ENCODE results near the gene CIROP. TPM values are rescaled to one million over a fixed set of nuclear protein-coding genes. Genes with fewer than 3 reads are reported as not detected.
A peak's percentile ranks its signal among the peaks of the same experiment; 100 is the strongest.

Gene CIROP
- total RNA-seq, 2 experiments from 2014 or later, result not detected

DNA sequence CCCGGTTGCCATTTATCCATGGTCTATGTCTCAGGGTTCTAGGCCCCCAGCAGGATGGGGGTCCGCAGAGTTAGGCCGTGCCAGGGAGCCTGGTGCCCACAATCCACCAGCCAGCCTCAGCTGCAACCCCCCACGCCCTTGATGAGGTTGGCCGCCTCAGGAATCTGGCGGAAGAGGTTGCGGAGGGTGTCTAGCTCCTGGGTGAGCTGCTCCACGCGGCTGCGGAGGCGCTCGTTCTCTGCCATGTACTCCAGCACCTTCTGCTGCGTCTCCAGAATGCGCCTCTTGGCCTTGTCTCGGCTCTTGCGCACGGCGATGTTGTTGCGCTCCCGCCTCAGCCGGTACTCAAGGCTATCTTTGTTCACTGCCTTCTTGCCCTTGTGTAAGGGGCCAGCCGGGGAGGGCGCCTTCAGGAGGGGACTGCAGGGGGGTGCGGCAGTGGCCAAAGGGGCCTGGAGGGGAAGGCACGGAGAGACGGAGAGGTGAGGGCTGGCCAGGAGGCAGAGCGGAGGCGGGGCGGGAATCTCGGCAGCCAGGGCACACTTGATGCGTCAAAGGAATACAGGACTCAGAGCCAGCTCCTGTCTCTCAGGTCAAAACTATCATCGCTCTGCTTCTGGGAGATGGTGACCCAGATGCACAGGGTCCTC is 12.7 kb upstream of the CIROP start:
- Histone ChIP-seq H3K4me3 (ENCODE audit: low read length) (no peak overlapping the region), H3K27ac (ENCODE audit: low read depth in 1 of 2, low read length in 2 of 2) (peak overlapping the region; percentile 55 to 80), H3K36me3 (ENCODE audit: insufficient read depth, low read length) (no peaks in the 10 kb centered on the region), H3K4me1 (ENCODE audit: insufficient read depth, low read length) (peaks cover 57% of the 10 kb centered on the region), H3K9me3 (ENCODE audit: control insufficient read depth in 1 of 2, insufficient read depth in 1 of 2, low read length in 2 of 2) (no peaks in the 10 kb centered on the region), H3K27me3 (ENCODE audit: control insufficient read depth in 1 of 2, insufficient read depth in 2 of 2, low read length in 2 of 2) (peaks cover 5 to 9% of the 10 kb centered on the region in 2 experiments)
- TF ChIP-seq, protein P1, sequence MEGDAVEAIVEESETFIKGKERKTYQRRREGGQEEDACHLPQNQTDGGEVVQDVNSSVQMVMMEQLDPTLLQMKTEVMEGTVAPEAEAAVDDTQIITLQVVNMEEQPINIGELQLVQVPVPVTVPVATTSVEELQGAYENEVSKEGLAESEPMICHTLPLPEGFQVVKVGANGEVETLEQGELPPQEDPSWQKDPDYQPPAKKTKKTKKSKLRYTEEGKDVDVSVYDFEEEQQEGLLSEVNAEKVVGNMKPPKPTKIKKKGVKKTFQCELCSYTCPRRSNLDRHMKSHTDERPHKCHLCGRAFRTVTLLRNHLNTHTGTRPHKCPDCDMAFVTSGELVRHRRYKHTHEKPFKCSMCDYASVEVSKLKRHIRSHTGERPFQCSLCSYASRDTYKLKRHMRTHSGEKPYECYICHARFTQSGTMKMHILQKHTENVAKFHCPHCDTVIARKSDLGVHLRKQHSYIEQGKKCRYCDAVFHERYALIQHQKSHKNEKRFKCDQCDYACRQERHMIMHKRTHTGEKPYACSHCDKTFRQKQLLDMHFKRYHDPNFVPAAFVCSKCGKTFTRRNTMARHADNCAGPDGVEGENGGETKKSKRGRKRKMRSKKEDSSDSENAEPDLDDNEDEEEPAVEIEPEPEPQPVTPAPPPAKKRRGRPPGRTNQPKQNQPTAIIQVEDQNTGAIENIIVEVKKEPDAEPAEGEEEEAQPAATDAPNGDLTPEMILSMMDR (IDR thresholded peaks at IDR 0.05), result no peak
- no peaks in the 10 kb centered on the region for H3K9me3 Mint-ChIP-seq
- POLR2A ChIA-PET, result interaction anchor here (6.1 kb wide), 1 partner anchor 22 kb away, joined by 135 read pairs; the partner anchor contains the start of genes ACIN1 and C14orf119
- H3K27ac Mint-ChIP-seq, result peak overlapping the region; percentile 94
- ATAC-seq (ENCODE audit: poor library complexity), result no peak
- CTCF ChIA-PET, result no interaction called here
- intact Hi-C loops (cut with DNase I, micrococcal nuclease), result loop anchor here in 1 of 2 experiments (2.0 kb wide), 1 partner anchor 21 kb away; no protein-coding TSS in a partner anchor
- H3K4me1 Mint-ChIP-seq (ENCODE audit: low read depth), result peaks cover 61% of the 10 kb centered on the region
- no peak overlapping the region for H3K4me3 Mint-ChIP-seq
- H3K36me3 Mint-ChIP-seq (ENCODE audit: low read depth), result no peaks in the 10 kb centered on the region
- H3K27me3 Mint-ChIP-seq, result no peaks in the 10 kb centered on the region
- DNase-seq, result no peak

DNA sequence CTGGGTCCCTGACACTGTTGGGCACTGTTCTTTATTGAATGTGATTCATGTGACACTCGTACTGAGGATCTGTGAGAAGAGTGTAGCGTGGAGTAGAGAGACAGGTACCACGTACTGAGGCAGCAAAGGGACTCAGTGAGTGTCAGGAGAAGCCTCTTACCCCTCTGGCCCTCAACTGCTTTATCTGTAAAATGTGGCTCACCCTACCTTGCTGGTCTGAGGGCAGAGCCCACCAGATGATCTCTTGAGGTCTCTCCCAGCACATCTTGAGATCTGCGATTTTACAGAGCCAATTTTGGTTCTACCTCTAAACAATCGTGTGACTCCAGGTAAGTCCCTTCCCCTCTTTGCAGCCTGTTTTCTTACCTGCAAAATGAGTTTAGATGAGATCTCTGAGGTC is 11.1 kb upstream of the CIROP start:
- CTCF ChIA-PET, result interaction anchor here (1.1 kb wide), 1 partner anchor 71 kb away, joined by 3 read pairs; no protein-coding TSS in a partner anchor
- Histone ChIP-seq H3K27me3 (ENCODE audit: control insufficient read depth in 1 of 2, insufficient read depth in 2 of 2, low read length in 2 of 2) (peaks cover 12 to 14% of the 10 kb centered on the region in 2 experiments), H3K27ac (ENCODE audit: low read depth in 1 of 2, low read length in 2 of 2) (no peak overlapping the region), H3K4me3 (ENCODE audit: low read length) (no peak overlapping the region), H3K4me1 (ENCODE audit: insufficient read depth, low read length) (peaks cover 47% of the 10 kb centered on the region), H3K9me3 (ENCODE audit: control insufficient read depth in 1 of 2, insufficient read depth in 1 of 2, low read length in 2 of 2) (no peaks in the 10 kb centered on the region), H3K36me3 (ENCODE audit: insufficient read depth, low read length) (no peaks in the 10 kb centered on the region)
- POLR2A ChIA-PET, result no interaction called here
- H3K4me3 Mint-ChIP-seq, result no peak overlapping the region
- ATAC-seq (ENCODE audit: poor library complexity) (no peak), DNase-seq (no peak)
- H3K27ac Mint-ChIP-seq, result peak overlapping the region; percentile 94
- no peaks in the 10 kb centered on the region for H3K36me3 Mint-ChIP-seq (ENCODE audit: low read depth)
- no peaks in the 10 kb centered on the region for H3K9me3 Mint-ChIP-seq
- no peaks in the 10 kb centered on the region for H3K27me3 Mint-ChIP-seq
- intact Hi-C loops (cut with DNase I, micrococcal nuclease), result no loop called here
- H3K4me1 Mint-ChIP-seq (ENCODE audit: low read depth), result peaks cover 49% of the 10 kb centered on the region
- TF ChIP-seq, protein P1 (IDR thresholded peaks at IDR 0.05), result no peak

DNA sequence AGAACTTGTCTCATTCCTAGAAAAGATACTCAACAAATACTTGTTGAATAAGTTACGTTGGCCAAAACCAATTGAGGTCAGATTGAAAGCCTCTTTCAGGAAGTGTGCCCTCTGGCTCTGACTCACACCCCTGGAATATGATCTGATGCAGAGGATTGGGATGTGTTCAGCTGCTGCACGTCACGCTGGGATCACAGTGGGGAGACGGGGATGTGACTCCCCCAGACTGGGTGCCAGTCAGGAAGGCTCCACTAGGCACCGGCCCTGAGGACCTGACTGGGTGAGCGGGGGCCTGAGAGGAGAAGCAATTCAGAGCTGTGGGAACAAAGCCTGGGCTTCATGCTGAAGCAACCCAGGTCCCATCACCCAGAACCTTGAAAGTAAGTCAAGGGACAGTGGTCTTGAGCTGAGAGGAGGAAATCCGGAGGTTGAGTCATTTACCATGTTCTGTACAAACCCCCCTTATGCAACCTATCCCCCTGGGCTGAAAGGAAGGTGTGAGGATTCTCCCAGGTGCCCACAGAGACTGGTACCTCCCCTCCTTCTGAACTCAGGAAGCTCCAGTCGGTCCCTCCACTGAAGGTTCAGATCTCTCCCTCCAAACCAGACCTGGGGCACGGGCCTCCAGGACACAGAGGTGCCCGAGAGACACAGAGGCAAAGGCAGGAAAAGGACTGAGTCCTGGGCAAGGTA is 10.4 kb upstream of the CIROP start:
- Histone ChIP-seq H3K9me3 (ENCODE audit: control insufficient read depth in 1 of 2, insufficient read depth in 1 of 2, low read length in 2 of 2) (no peaks in the 10 kb centered on the region), H3K4me3 (ENCODE audit: low read length) (no peak overlapping the region), H3K36me3 (ENCODE audit: insufficient read depth, low read length) (no peaks in the 10 kb centered on the region), H3K27ac (ENCODE audit: low read depth in 1 of 2, low read length in 2 of 2) (no peak overlapping the region), H3K27me3 (ENCODE audit: control insufficient read depth in 1 of 2, insufficient read depth in 2 of 2, low read length in 2 of 2) (peaks cover 15 to 16% of the 10 kb centered on the region in 2 experiments), H3K4me1 (ENCODE audit: insufficient read depth, low read length) (peaks cover 40% of the 10 kb centered on the region)
- DNase-seq (no peak), ATAC-seq (ENCODE audit: poor library complexity) (no peak)
- no peaks in the 10 kb centered on the region for H3K27me3 Mint-ChIP-seq
- ChIA-PET CTCF (interaction anchor here (1.1 kb wide), 1 partner anchor 72 kb away, joined by 3 read pairs; no protein-coding TSS in a partner anchor), POLR2A (no interaction called here)
- TF ChIP-seq, protein P1 (IDR thresholded peaks at IDR 0.05), result no peak
- H3K36me3 Mint-ChIP-seq (ENCODE audit: low read depth), result no peaks in the 10 kb centered on the region
- no peaks in the 10 kb centered on the region for H3K9me3 Mint-ChIP-seq
- H3K4me1 Mint-ChIP-seq (ENCODE audit: low read depth), result peaks cover 42% of the 10 kb centered on the region
- intact Hi-C loops (cut with DNase I, micrococcal nuclease), result no loop called here
- no peak overlapping the region for H3K4me3 Mint-ChIP-seq
- H3K27ac Mint-ChIP-seq, result peak overlapping the region; percentile 94

All from CD4-positive, alpha-beta T cell (primary cell).